Right lobe of liver (tissue), 4 donors: ENCODE data around the gene GAST.

Experiments used
- CTCF ChIP-seq, 4 donors: fragments of 200-600 bp in 3 of 4; fragments of 450-650 bp in 1 of 4; IDR thresholded peaks; one replicate each; pipeline versions ENCODE4 v1.5.1 to v1.8.0; 2016 to 2022; ENCODE audit warnings: antibody characterized with exemption in 4 of 4, mild to moderate bottlenecking in 2 of 4
- POLR2A ChIP-seq: fragments of 450-650 bp; IDR thresholded peaks from one replicate; pipeline ENCODE4 v1.6.1; 2017; ENCODE audit warnings: antibody characterized with exemption, mild to moderate bottlenecking
- donor health status: DM: no; HTN: no; CAD: no.
- donor health status: DM: no; HTN: no; CAD: no.
- donor health status: DM: no; HTN: yes; CAD: no.

- TF ChIP-seq CTCF (IDR thresholded peaks at IDR 0.05) (no peak), POLR2A (no peak)
Measured at GRCh38 chr17:41680426-41681040, 31.6 kb upstream of the GAST start.
